ACHN (cell line): ENCODE measurements around the gene RHBDL1.

Experiments used
- DNase-seq: peaks from one replicate; pipeline ENCODE4 v3.0.0-alpha.2; 2015
- in situ Hi-C: cut with HindIII; loops from 2 replicates; pipeline ENCODE4 v1.10.0; 2017; ENCODE audit warnings: low sequenced_read_pairs, low pct_ligation_motif_present, low pct_unique_long_range_greater_than_20kb

Gene RHBDL1

GRCh38 chr16:635573-636205 is 39.8 kb upstream of the RHBDL1 start:
- DNase-seq = no peak
- in situ Hi-C loops = no loop called here

- in situ Hi-C loops = no loop called here
- DNase-seq = peak; percentile 95
Measured at GRCh38 chr16:636206-637080, 39.0 kb upstream of the RHBDL1 start, which contains the start of gene METTL26. TSS of gene METTL26 (minus strand) at chr16:636305. CDS start at chr16:636290, 15 bp downstream.

GRCh38 chr16:637081-638018 is 38.1 kb upstream of the RHBDL1 start:
- in situ Hi-C loops = no loop called here
- DNase-seq = peak; percentile 85

GRCh38 chr16:638034-638543 is 37.4 kb upstream of the RHBDL1 start:
- DNase-seq = no peak
- in situ Hi-C loops = no loop called here

- in situ Hi-C loops = no loop called here
- no peak for DNase-seq
Measured at GRCh38 chr16:638836-639235, 36.6 kb upstream of the RHBDL1 start.

- in situ Hi-C loops = no loop called here
- no peak for DNase-seq
Measured at GRCh38 chr16:640614-641013, 34.9 kb upstream of the RHBDL1 start.

- in situ Hi-C loops = no loop called here
- DNase-seq = peak; percentile 93
Measured at GRCh38 chr16:641326-642188, 33.9 kb upstream of the RHBDL1 start, which contains the start of gene MCRIP2. TSS of gene MCRIP2 (plus strand) at chr16:641828. CDS start at chr16:641992, 164 bp downstream.

GRCh38 chr16:642189-643049 is 33.1 kb upstream of the RHBDL1 start:
- in situ Hi-C loops = no loop called here
- peak; percentile 49 for DNase-seq

GRCh38 chr16:643050-643368 is 32.5 kb upstream of the RHBDL1 start:
- in situ Hi-C loops = no loop called here
- no peak for DNase-seq

- no peak for DNase-seq
- in situ Hi-C loops = no loop called here
Measured at GRCh38 chr16:644556-644955, 30.9 kb upstream of the RHBDL1 start.

GRCh38 chr16:645852-646678 is 29.4 kb upstream of the RHBDL1 start:
- no peak for DNase-seq
- in situ Hi-C loops = no loop called here

GRCh38 chr16:646679-647172 is 28.7 kb upstream of the RHBDL1 start:
- in situ Hi-C loops = no loop called here
- DNase-seq = no peak

GRCh38 chr16:647173-647902 is 28.1 kb upstream of the RHBDL1 start:
- in situ Hi-C loops = no loop called here
- DNase-seq = no peak

GRCh38 chr16:648071-648780 is 27.2 kb upstream of the RHBDL1 start:
- in situ Hi-C loops = no loop called here
- peak; percentile 29 for DNase-seq
